Activated CD4-positive, alpha-beta T cell treated with anti-CD3 and anti-CD28 coated beads for 36 hours (primary cell): ENCODE data around the gene NOTUM. TPM values are rescaled to one million over a fixed set of nuclear protein-coding genes. Genes with fewer than 3 reads are reported as not detected.

ENCODE experiments used
- ATAC-seq: fragments of 200-7000 bp; cut with Tn5 transposase; one replicate; pipeline ENCODE4 v1.10.0; 2021; ENCODE audit warnings: mild to moderate bottlenecking, moderate library complexity
- CTCF ChIA-PET: fragments of 350-600 bp; sonication (Branson Sonifier 250); formaldehyde crosslinking; loops from one replicate; lab custom pipeline; 2021; ENCODE audit warnings: antibody characterized with exemption; lab: Charles Lee
- POLR2A ChIA-PET: fragments of 350-600 bp; sonication (Branson Sonifier 250); formaldehyde crosslinking; loops from one replicate; lab custom pipeline; 2021; ENCODE audit warnings: antibody characterized with exemption, inconsistent platforms; lab: Charles Lee
- DNase-seq: peaks from one replicate; pipeline ENCODE4 v3.0.0-alpha.2; 2020
- H3K27ac Mint-ChIP-seq: one replicate; pipeline ENCODE4 v1.8.0; 2021; ENCODE audit warnings: mixed read lengths
- H3K27me3 Mint-ChIP-seq: one replicate; pipeline ENCODE4 v1.8.0; 2021; ENCODE audit warnings: mixed read lengths
- H3K36me3 Mint-ChIP-seq: one replicate; pipeline ENCODE4 v1.8.0; 2021; ENCODE audit warnings: low read depth, mixed read lengths
- H3K4me1 Mint-ChIP-seq: one replicate; pipeline ENCODE4 v1.8.0; 2021; ENCODE audit warnings: mixed read lengths
- H3K4me3 Mint-ChIP-seq: one replicate; pipeline ENCODE4 v1.8.0; 2021; ENCODE audit warnings: mild to moderate bottlenecking, moderate library complexity, mixed read lengths
- H3K9me3 Mint-ChIP-seq: one replicate; pipeline ENCODE4 v1.8.0; 2021; ENCODE audit warnings: low read depth, mixed read lengths
- intact Hi-C, 2 experiments: fragments of 100-400 bp; cut with DNase I in 1 of 2; cut with micrococcal nuclease in 1 of 2; formaldehyde crosslinking; loops; one replicate each; pipeline versions ENCODE4 v1.14.2 to v1.15.1; 2022 to 2024; cut with DNase I, micrococcal nuclease
- total RNA-seq, 2 experiments: library from RNA; stranded (reverse); gene quantifications; one replicate each; pipeline ENCODE4 v1.2.3, GENCODE V29; 2021

NOTUM gene
- total RNA-seq, 2 experiments from 2014 or later, result 0.87 to 0.97 TPM

GRCh38 chr17:81916234-81917001 lies 44.6 kb downstream of the NOTUM start:
- Mint-ChIP-seq H3K27me3 (no peaks in the 10 kb centered on the region), H3K4me3 (peak overlapping the region; percentile 85), H3K9me3 (no peaks in the 10 kb centered on the region), H3K27ac (peak overlapping the region; percentile 78), H3K36me3 (peaks cover 47% of the 10 kb centered on the region), H3K4me1 (peaks cover 27% of the 10 kb centered on the region)
- intact Hi-C loops, result loop anchor here in 1 of 2 experiments (10.0 kb wide), 1 partner anchor 538 kb away; the partner anchor contains the start of genes CYBC1 and NARF
- ChIA-PET CTCF (interaction anchor here (1.2 kb wide), 1 partner anchor 45 kb away, joined by 4 read pairs; no protein-coding TSS in a partner anchor), POLR2A (interaction anchor here (0.6 to 1.4 kb wide), 5 partner anchors 23 to 231 kb away, joined by 3 to 6 read pairs (median 4); no protein-coding TSS in a partner anchor)
- ATAC-seq (no peak), DNase-seq (no peak)

GRCh38 chr17:81915331-81915730 lies 45.7 kb downstream of the NOTUM start:
- POLR2A ChIA-PET, result no interaction called here
- Mint-ChIP-seq H3K4me3 (no peak overlapping the region), H3K27ac (no peak overlapping the region), H3K27me3 (no peaks in the 10 kb centered on the region), H3K36me3 (peaks cover 43% of the 10 kb centered on the region), H3K9me3 (no peaks in the 10 kb centered on the region), H3K4me1 (peaks cover 27% of the 10 kb centered on the region)
- intact Hi-C loops, result loop anchor here in 1 of 2 experiments (10.0 kb wide), 1 partner anchor 539 kb away; the partner anchor contains the start of genes CYBC1 and NARF
- CTCF ChIA-PET, result no interaction called here
- no peak for ATAC-seq
- no peak for DNase-seq

- Mint-ChIP-seq H3K4me3 (no peak overlapping the region), H3K27ac (no peak overlapping the region), H3K27me3 (no peaks in the 10 kb centered on the region), H3K4me1 (peaks cover 32% of the 10 kb centered on the region), H3K36me3 (peaks cover 43% of the 10 kb centered on the region), H3K9me3 (no peaks in the 10 kb centered on the region)
- no peak for DNase-seq
- ChIA-PET POLR2A (no interaction called here), CTCF (no interaction called here)
- intact Hi-C loops, result loop anchor here in 1 of 2 experiments (5.0 to 10.0 kb wide), 3 partner anchors 362 to 783 kb away; partner anchors contain the start of genes CYBC1, FAAP100, NARF and RAB40B
- ATAC-seq, result no peak
Observed at GRCh38 chr17:81914103-81914850, 46.7 kb downstream of the NOTUM start.

GRCh38 chr17:81913394-81914102 lies 47.4 kb downstream of the NOTUM start:
- POLR2A ChIA-PET, result no interaction called here
- Mint-ChIP-seq H3K4me1 (peaks cover 27% of the 10 kb centered on the region), H3K9me3 (no peaks in the 10 kb centered on the region), H3K4me3 (no peak overlapping the region), H3K27me3 (no peaks in the 10 kb centered on the region), H3K27ac (no peak overlapping the region), H3K36me3 (peaks cover 44% of the 10 kb centered on the region)
- ATAC-seq (no peak), DNase-seq (no peak)
- intact Hi-C loops, result loop anchor here in 1 of 2 experiments (5.0 to 10.0 kb wide), 3 partner anchors 361 to 784 kb away; partner anchors contain the start of genes CYBC1, FAAP100, NARF and RAB40B
- CTCF ChIA-PET, result interaction anchor here (0.7 kb wide), 1 partner anchor 11 kb away, joined by 3 read pairs; no protein-coding TSS in a partner anchor

GRCh38 chr17:81912441-81913309 lies 48.3 kb downstream of the NOTUM start:
- DNase-seq (no peak), ATAC-seq (no peak)
- Mint-ChIP-seq H3K4me3 (no peak overlapping the region), H3K27me3 (no peaks in the 10 kb centered on the region), H3K36me3 (peaks cover 43% of the 10 kb centered on the region), H3K4me1 (peaks cover 23% of the 10 kb centered on the region), H3K27ac (no peak overlapping the region), H3K9me3 (no peaks in the 10 kb centered on the region)
- intact Hi-C loops, result loop anchor here in 1 of 2 experiments (5.0 to 10.0 kb wide), 3 partner anchors 360 to 785 kb away; partner anchors contain the start of genes CYBC1, FAAP100, NARF and RAB40B
- ChIA-PET CTCF (interaction anchor here (0.7 kb wide), 1 partner anchor 12 kb away, joined by 3 read pairs; no protein-coding TSS in a partner anchor), POLR2A (interaction anchor here (1.0 kb wide), 1 partner anchor 125 kb away, joined by 3 read pairs; the partner anchor contains the start of gene DCXR)

GRCh38 chr17:81911969-81912368 lies 49.0 kb downstream of the NOTUM start:
- peaks cover 18% of the 10 kb centered on the region for H3K4me1 Mint-ChIP-seq
- H3K27ac Mint-ChIP-seq, result no peak overlapping the region
- ChIA-PET CTCF (no interaction called here), POLR2A (interaction anchor here (1.0 kb wide), 1 partner anchor 125 kb away, joined by 3 read pairs; the partner anchor contains the start of gene DCXR)
- peak overlapping the region; percentile 15 for H3K4me3 Mint-ChIP-seq
- intact Hi-C loops, result loop anchor here (1.0 to 10.0 kb wide), 13 partner anchors 15 to 785 kb away; partner anchors contain the start of genes MAFG (in 2 of the 2), ALYREF (in 1 of the 2), ANAPC11 (in 1 of the 2) and ARHGDIA (in 1 of the 2)
- H3K36me3 Mint-ChIP-seq, result peaks cover 39% of the 10 kb centered on the region
- H3K9me3 Mint-ChIP-seq, result no peaks in the 10 kb centered on the region
- H3K27me3 Mint-ChIP-seq, result no peaks in the 10 kb centered on the region
- DNase-seq, result no peak
- no peak for ATAC-seq

GRCh38 chr17:81911277-81911961 lies 49.6 kb downstream of the NOTUM start, which contains the start of gene PCYT2:
TSS of gene PCYT2 (minus strand) at chr17:81911399. CDS start at chr17:81911355, 44 bp downstream.
- DNase-seq (peak; percentile 97), ATAC-seq (peak; percentile 96)
- Mint-ChIP-seq H3K27ac (no peak within 1 kb of the TSS), H3K9me3 (no peaks in the 10 kb centered on the region), H3K27me3 (no peaks in the 10 kb centered on the region), H3K4me3 (peak within 1 kb of the TSS; percentile 79), H3K36me3 (peaks cover 41% of the 10 kb centered on the region), H3K4me1 (peaks cover 14% of the 10 kb centered on the region)
- intact Hi-C loops, result loop anchor here (1.0 to 10.0 kb wide), 13 partner anchors 15 to 786 kb away; partner anchors contain the start of genes MAFG (in 2 of the 2), ALYREF (in 1 of the 2), ANAPC11 (in 1 of the 2) and ARHGDIA (in 1 of the 2)
- ChIA-PET CTCF (interaction anchor here (0.6 kb wide), 2 partner anchors 18 to 396 kb away, joined by 4 read pairs; no protein-coding TSS in a partner anchor), POLR2A (interaction anchor here (0.6 kb wide), 1 partner anchor 20 kb away, joined by 3 read pairs; the partner anchor contains the start of genes ALYREF and ANAPC11)

- CTCF ChIA-PET, result interaction anchor here (0.6 kb wide), 2 partner anchors 17 to 396 kb away, joined by 4 read pairs; no protein-coding TSS in a partner anchor
- intact Hi-C loops, result loop anchor here (1.0 to 10.0 kb wide), 13 partner anchors 16 to 786 kb away; partner anchors contain the start of genes MAFG (in 2 of the 2), ALYREF (in 1 of the 2), ANAPC11 (in 1 of the 2) and ARHGDIA (in 1 of the 2)
Observed at GRCh38 chr17:81910840-81911276, 50.1 kb downstream of the NOTUM start.

More at GRCh38 chr17:81910840-81911276, 50.1 kb downstream of the NOTUM start:
- Mint-ChIP-seq H3K27ac (no peak overlapping the region), H3K27me3 (no peaks in the 10 kb centered on the region), H3K4me1 (peaks cover 11% of the 10 kb centered on the region), H3K36me3 (peaks cover 37% of the 10 kb centered on the region), H3K4me3 (peak overlapping the region; percentile 79), H3K9me3 (no peaks in the 10 kb centered on the region)
- DNase-seq (no peak), ATAC-seq (no peak)
- POLR2A ChIA-PET, result interaction anchor here (0.6 kb wide), 1 partner anchor 19 kb away, joined by 3 read pairs; the partner anchor contains the start of genes ALYREF and ANAPC11
